GM12878 (cell line): ENCODE results near the gene RBM15B. TPM values are rescaled to one million over a fixed set of nuclear protein-coding genes. Genes with fewer than 3 reads are reported as not detected.

Source experiments
- ATAC-seq: fragments of 200-7000 bp; cut with Tn5 transposase; 3 replicates; pipeline ENCODE4 v1.9.1; 2020; ENCODE audit warnings: mild to moderate bottlenecking, moderate library complexity
- BruUV-seq: library from RNA; stranded (reverse); fragments of 400-500 nt; replicated peaks from 2 replicates; lab custom pipeline; 2021; lab: Mats Ljungman, UMichigan
- CTCF ChIA-PET: fragments of 300-600 bp; sonication (Branson Sonifier 250); formaldehyde crosslinking; extraction: SDS; loops from one replicate; lab custom pipeline; 2021; ENCODE audit warnings: inconsistent platforms; lab: Yijun Ruan, JAX
- POLR2A ChIA-PET: fragments of 350-600 bp; formaldehyde crosslinking; extraction: SDS; loops from one replicate; lab custom pipeline; 2021; ENCODE audit warnings: inconsistent platforms; lab: Charles Lee
- RAD21 ChIA-PET: fragments of 300-600 bp; sonication (Branson Sonifier 250); formaldehyde crosslinking; loops from one replicate; lab custom pipeline; 2023; ENCODE audit warnings: antibody characterized with exemption; ENCODE audit not compliant: unreplicated experiment; lab: Charles Lee
- SMC1A ChIA-PET: fragments of 300-600 bp; sonication (Branson Sonifier 250); formaldehyde crosslinking; loops from one replicate; lab custom pipeline; 2023; ENCODE audit not compliant: unreplicated experiment, uncharacterized antibody; lab: Charles Lee
- DNase-seq: peaks from one replicate; pipeline ENCODE4 v3.0.0-alpha.2; 2011; ENCODE audit warnings: low read depth, low spot score
- FAIRE-seq: peaks from 3 replicates; lab custom pipeline; 2011; peaks lifted over from hg19 to GRCh38; lab: Jason Lieb, UNC
- H2AFZ ChIP-seq: 2 replicates; pipeline ENCODE4 v1.6.0; 2011; ENCODE audit warnings: low read depth, low read length, control low read depth; ENCODE audit not compliant: control insufficient read depth
- H3K27ac ChIP-seq: 2 replicates; pipeline ENCODE4 v1.5.1; 2011; ENCODE audit warnings: control low read depth; ENCODE audit not compliant: control insufficient read depth, insufficient read depth
- H3K27me3 ChIP-seq, 2 experiments: replicated peaks in 1 of 2; 2 replicates each; pipeline versions ENCODE4 v1.6.0 to v1.6.1; 2011; ENCODE audit warnings: low read length in 1 of 2; ENCODE audit not compliant: control insufficient read depth in 2 of 2, insufficient read depth in 2 of 2
- H3K36me3 ChIP-seq, 2 experiments: 2 replicates each; pipeline ENCODE4 v1.5.1; 2011; ENCODE audit warnings: low read length in 1 of 2; ENCODE audit not compliant: control insufficient read depth in 2 of 2, insufficient read depth in 2 of 2
- H3K4me1 ChIP-seq: 2 replicates; pipeline ENCODE4 v1.6.1; 2011; ENCODE audit warnings: mild to moderate bottlenecking, low read length, moderate library complexity, mixed read lengths; ENCODE audit not compliant: control insufficient read depth, insufficient read depth
- H3K4me2 ChIP-seq: 2 replicates; pipeline ENCODE4 v1.6.0; 2011; ENCODE audit warnings: control low read depth; ENCODE audit not compliant: control insufficient read depth, insufficient read depth
- H3K4me3 ChIP-seq: fragments of 200-600 bp; sonication (generic); 2 replicates; pipeline ENCODE4 v1.5.1; 2016
- H3K79me2 ChIP-seq: 2 replicates; pipeline ENCODE4 v1.6.0; 2011; ENCODE audit warnings: low read length; ENCODE audit not compliant: control insufficient read depth, insufficient read depth
- H3K9ac ChIP-seq: 2 replicates; pipeline ENCODE4 v1.8.0; 2011; ENCODE audit warnings: low read length, control low read depth, mixed read lengths; ENCODE audit not compliant: control insufficient read depth, insufficient read depth
- H3K9me3 ChIP-seq: replicated peaks from 3 replicates; pipeline ENCODE4 v1.5.1; 2011; ENCODE audit warnings: mild to moderate bottlenecking, low read length; ENCODE audit not compliant: control insufficient read depth, insufficient read depth
- H4K20me1 ChIP-seq: 2 replicates; pipeline ENCODE4 v1.6.0; 2011; ENCODE audit not compliant: control insufficient read depth, insufficient read depth
- CBX3 ChIP-seq: fragments of 200-600 bp; sonication (generic); IDR thresholded peaks from 2 replicates; pipeline ENCODE4 v1.6.1; 2016; ENCODE audit warnings: low read depth, borderline replicate concordance
- CBX5 ChIP-seq: sonication (generic); IDR thresholded peaks from 2 replicates; pipeline ENCODE4 v1.6.1; 2016; ENCODE audit warnings: low read depth, moderate library complexity, mild to moderate bottlenecking, inconsistent platforms
- CHD2 ChIP-seq: IDR thresholded peaks from 2 replicates; pipeline ENCODE4 v1.6.1; 2011; ENCODE audit warnings: low read depth, low read length, improper control_type of control experiment, borderline replicate concordance
- CREB1 ChIP-seq: IDR thresholded peaks from 2 replicates; pipeline ENCODE4 v1.6.1; 2012; ENCODE audit warnings: low read depth, mild to moderate bottlenecking, inconsistent platforms
- ETV6 ChIP-seq, 2 experiments: fragments of 450-650 bp in 1 of 2; IDR thresholded peaks in 1 of 2; conservative IDR thresholded peaks in 1 of 2; 2 replicates each; pipeline ENCODE4 v1.6.1; 2014; ENCODE audit warnings: antibody characterized with exemption in 1 of 2, borderline replicate concordance in 1 of 2, low read depth in 1 of 2, mild to moderate bottlenecking in 1 of 2, moderate library complexity in 1 of 2
- EZH2 ChIP-seq: IDR thresholded peaks from 2 replicates; pipeline ENCODE4 v1.6.1; 2012; ENCODE audit warnings: low read depth, mild to moderate bottlenecking, control low read depth, inconsistent platforms, low read length, borderline replicate concordance; ENCODE audit not compliant: control insufficient read depth
- HDAC2 ChIP-seq: fragments of 200-600 bp; sonication (generic); IDR thresholded peaks from 2 replicates; pipeline ENCODE4 v1.6.1; 2017
- HDGF ChIP-seq: fragments of 450-650 bp; IDR thresholded peaks from 2 replicates; pipeline ENCODE4 v1.6.1; 2016; ENCODE audit warnings: antibody characterized with exemption
- NFXL1 ChIP-seq: fragments of 450-650 bp; IDR thresholded peaks from 2 replicates; pipeline ENCODE4 v1.6.1; 2017; ENCODE audit warnings: antibody characterized with exemption, mild to moderate bottlenecking, borderline replicate concordance
- NR2C2 ChIP-seq: IDR thresholded peaks from 2 replicates; pipeline ENCODE4 v1.6.1; 2011; ENCODE audit warnings: borderline replicate concordance, low read depth; ENCODE audit not compliant: control insufficient read depth, insufficient read length
- POLR2AphosphoS5 ChIP-seq: IDR thresholded peaks from 2 replicates; pipeline ENCODE4 v1.6.1; 2011; ENCODE audit warnings: mild to moderate bottlenecking, low read length, inconsistent platforms
- RCOR1 ChIP-seq: conservative IDR thresholded peaks from 2 replicates; pipeline ENCODE4 v1.6.1; 2012; ENCODE audit warnings: low read depth, low read length, improper control_type of control experiment
- RELA ChIP-seq: fragments of 450-650 bp; IDR thresholded peaks from 2 replicates; pipeline ENCODE4 v1.8.0; 2014; ENCODE audit warnings: borderline replicate concordance; ENCODE audit not compliant: partially characterized antibody
- SMC3 ChIP-seq: IDR thresholded peaks from 2 replicates; pipeline ENCODE4 v1.6.1; 2011; ENCODE audit warnings: low read length, improper control_type of control experiment, borderline replicate concordance
- SREBF1 ChIP-seq: IDR thresholded peaks from 2 replicates; pipeline ENCODE4 v1.6.1; 2012; ENCODE audit warnings: mild to moderate bottlenecking, low read length
- ZNF24 ChIP-seq: fragments of 450-650 bp; IDR thresholded peaks from 2 replicates; pipeline ENCODE4 v1.6.1; 2017; ENCODE audit warnings: antibody characterized with exemption, mild to moderate bottlenecking
- WGBS: methylation state at CpG from one replicate; pipeline ENCODE4 v1.1.6; 2016; ENCODE audit warnings: low lambda C conversion rate; ENCODE audit not compliant: insufficient replicate concordance, insufficient coverage; ENCODE audit errors: missing lambda C conversion rate; 5-methylcytosine and 5-hydroxymethylcytosine counted together
- in situ Hi-C: fragments of 300-500 bp; cut with MboI; formaldehyde crosslinking; loops from 9 replicates; pipeline ENCODE4 v1.14.3; 2018; ENCODE audit warnings: mixed read lengths
- intact Hi-C: fragments of 100-400 bp; cut with micrococcal nuclease; formaldehyde crosslinking; loops from one replicate; pipeline ENCODE4 v1.14.2; 2022; ENCODE audit not compliant: unreplicated experiment
- polyA plus RNA-seq, 11 experiments: library from polyadenylated mRNA; depleted of rRNA in 4 of 11; unstranded in 6 of 11; stranded (reverse) in 5 of 11; fragments of >200 nt; fragmentation: Nextera tagmentation in 4 of 11; fragmentation: Illumina TruSeq in 1 of 11; extraction: Ambion mirVana in 4 of 11; extraction: Trizol in 1 of 11; gene quantifications; 1 replicate in 1 of 11; 2 replicates in 10 of 11; pipeline versions ENCODE4 v1.2.1 to v1.2.3, GENCODE V29; 2011 to 2016; ENCODE audit warnings: inconsistent platforms in 2 of 11, missing spikeins in 2 of 11, low read depth in 1 of 11
- total RNA-seq, 4 experiments: library from RNA; depleted of rRNA in 3 of 4; stranded (reverse); fragments of >200 nt in 3 of 4; fragmentation: Illumina TruSeq in 1 of 4; extraction: Trizol in 1 of 4; gene quantifications; 2 replicates each; pipeline versions ENCODE4 v1.2.1 to v1.2.3, GENCODE V29; 2013 to 2021
- TF ChIP-seq, protein P1 (sequence below): fragments of 450-650 bp; IDR thresholded peaks from 2 replicates; pipeline ENCODE4 v1.6.1; 2016; ENCODE audit warnings: mild to moderate bottlenecking
- TF ChIP-seq, protein P2 (sequence below): IDR thresholded peaks from 2 replicates; pipeline ENCODE4 v1.6.1; 2012; ENCODE audit warnings: improper control_type of control experiment, low read depth, low read length; ENCODE audit not compliant: insufficient replicate concordance

The RBM15B gene
- total and polyA plus RNA-seq, 10 of the 15 experiments (the other 5 are each of a cell fraction or from before 2014, with no cell fraction given): 2.4 to 34.5 (median 19.1) TPM

DNA sequence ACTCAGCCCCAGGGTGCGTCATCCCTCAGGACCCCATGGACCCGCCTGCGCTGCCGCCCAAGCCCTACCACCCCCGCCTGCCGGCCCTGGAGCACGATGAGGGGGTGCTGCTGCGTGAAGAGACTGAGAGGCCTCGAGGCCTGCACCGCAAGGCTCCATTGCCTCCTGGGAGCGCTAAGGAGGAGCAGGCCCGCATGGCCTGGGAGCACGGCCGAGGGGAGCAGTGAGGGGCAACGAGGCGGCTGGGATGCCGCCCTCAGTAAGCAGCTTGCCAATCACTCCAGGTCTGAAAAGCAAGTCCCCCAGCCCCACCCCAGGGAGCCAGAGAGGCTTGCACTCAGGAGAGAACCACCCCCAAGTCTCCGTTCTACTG is 9.8 kb upstream of the RBM15B start:
- Histone ChIP-seq H3K79me2 (peaks cover 31% of the 10 kb centered on the region), H3K9ac (no peak overlapping the region), H3K4me1 (peaks cover 9% of the 10 kb centered on the region), H3K27ac (no peak overlapping the region), H3K4me2 (no peak overlapping the region), H3K27me3 (no peaks in the 10 kb centered on the region; a peak in 1 of 4 replicates), H2AFZ (no peak overlapping the region), H3K9me3 (no peaks in the 10 kb centered on the region), H3K4me3 (no peak overlapping the region), H4K20me1 (no peaks in the 10 kb centered on the region), H3K36me3 (peaks cover 0 to 2% of the 10 kb centered on the region in 2 experiments; a peak in 1 of 4 replicates)
- DNase-seq (no peak), ATAC-seq (no peak), FAIRE-seq (no peak)
- BruUV-seq: no TSS peak
- ChIA-PET SMC1A (no interaction called here), POLR2A (no interaction called here), RAD21 (no interaction called here), CTCF (no interaction called here)
- TF ChIP-seq CHD2: no peak
- no peak for TF ChIP-seq RELA
- TF ChIP-seq CBX5: no peak
- no peak for TF ChIP-seq POLR2AphosphoS5
- TF ChIP-seq SREBF1: no peak
- no peak for TF ChIP-seq ZNF24
- TF ChIP-seq RCOR1: no peak
- TF ChIP-seq ETV6 (conservative IDR thresholded peaks at IDR 0.05 in 1 of 2, IDR thresholded peaks at IDR 0.05 in 1 of 2; ENCODE audit: borderline replicate concordance in 1 of 2, low read depth in 1 of 2): no peak
- TF ChIP-seq, protein P1, sequence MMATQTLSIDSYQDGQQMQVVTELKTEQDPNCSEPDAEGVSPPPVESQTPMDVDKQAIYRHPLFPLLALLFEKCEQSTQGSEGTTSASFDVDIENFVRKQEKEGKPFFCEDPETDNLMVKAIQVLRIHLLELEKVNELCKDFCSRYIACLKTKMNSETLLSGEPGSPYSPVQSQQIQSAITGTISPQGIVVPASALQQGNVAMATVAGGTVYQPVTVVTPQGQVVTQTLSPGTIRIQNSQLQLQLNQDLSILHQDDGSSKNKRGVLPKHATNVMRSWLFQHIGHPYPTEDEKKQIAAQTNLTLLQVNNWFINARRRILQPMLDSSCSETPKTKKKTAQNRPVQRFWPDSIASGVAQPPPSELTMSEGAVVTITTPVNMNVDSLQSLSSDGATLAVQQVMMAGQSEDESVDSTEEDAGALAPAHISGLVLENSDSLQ: no peak
- no peak for TF ChIP-seq NR2C2
- no peak for TF ChIP-seq HDGF
- TF ChIP-seq, protein P2, sequence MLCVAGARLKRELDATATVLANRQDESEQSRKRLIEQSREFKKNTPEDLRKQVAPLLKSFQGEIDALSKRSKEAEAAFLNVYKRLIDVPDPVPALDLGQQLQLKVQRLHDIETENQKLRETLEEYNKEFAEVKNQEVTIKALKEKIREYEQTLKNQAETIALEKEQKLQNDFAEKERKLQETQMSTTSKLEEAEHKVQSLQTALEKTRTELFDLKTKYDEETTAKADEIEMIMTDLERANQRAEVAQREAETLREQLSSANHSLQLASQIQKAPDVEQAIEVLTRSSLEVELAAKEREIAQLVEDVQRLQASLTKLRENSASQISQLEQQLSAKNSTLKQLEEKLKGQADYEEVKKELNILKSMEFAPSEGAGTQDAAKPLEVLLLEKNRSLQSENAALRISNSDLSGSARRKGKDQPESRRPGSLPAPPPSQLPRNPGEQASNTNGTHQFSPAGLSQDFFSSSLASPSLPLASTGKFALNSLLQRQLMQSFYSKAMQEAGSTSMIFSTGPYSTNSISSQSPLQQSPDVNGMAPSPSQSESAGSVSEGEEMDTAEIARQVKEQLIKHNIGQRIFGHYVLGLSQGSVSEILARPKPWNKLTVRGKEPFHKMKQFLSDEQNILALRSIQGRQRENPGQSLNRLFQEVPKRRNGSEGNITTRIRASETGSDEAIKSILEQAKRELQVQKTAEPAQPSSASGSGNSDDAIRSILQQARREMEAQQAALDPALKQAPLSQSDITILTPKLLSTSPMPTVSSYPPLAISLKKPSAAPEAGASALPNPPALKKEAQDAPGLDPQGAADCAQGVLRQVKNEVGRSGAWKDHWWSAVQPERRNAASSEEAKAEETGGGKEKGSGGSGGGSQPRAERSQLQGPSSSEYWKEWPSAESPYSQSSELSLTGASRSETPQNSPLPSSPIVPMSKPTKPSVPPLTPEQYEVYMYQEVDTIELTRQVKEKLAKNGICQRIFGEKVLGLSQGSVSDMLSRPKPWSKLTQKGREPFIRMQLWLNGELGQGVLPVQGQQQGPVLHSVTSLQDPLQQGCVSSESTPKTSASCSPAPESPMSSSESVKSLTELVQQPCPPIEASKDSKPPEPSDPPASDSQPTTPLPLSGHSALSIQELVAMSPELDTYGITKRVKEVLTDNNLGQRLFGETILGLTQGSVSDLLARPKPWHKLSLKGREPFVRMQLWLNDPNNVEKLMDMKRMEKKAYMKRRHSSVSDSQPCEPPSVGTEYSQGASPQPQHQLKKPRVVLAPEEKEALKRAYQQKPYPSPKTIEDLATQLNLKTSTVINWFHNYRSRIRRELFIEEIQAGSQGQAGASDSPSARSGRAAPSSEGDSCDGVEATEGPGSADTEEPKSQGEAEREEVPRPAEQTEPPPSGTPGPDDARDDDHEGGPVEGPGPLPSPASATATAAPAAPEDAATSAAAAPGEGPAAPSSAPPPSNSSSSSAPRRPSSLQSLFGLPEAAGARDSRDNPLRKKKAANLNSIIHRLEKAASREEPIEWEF: no peak
- no peak for TF ChIP-seq CREB1
- no peak for TF ChIP-seq CBX3
- TF ChIP-seq SMC3: no peak
- TF ChIP-seq HDAC2: no peak
- no peak for TF ChIP-seq EZH2
- no peak for TF ChIP-seq NFXL1
- intact Hi-C loops: no loop called here
- 95% methylated on average over 18 of the region's 18 CpGs for WGBS
- in situ Hi-C loops: loop anchor here (10.0 kb wide), 1 partner anchor 1027 kb away; the partner anchor contains the start of genes CYB561D2, NPRL2 and TMEM115
